Measurements from ENCODE around the gene PA2G4.

The PA2G4 gene

GRCh38 chr12:56150563-56150962 is 46.2 kb downstream of the PA2G4 start:
- TF ChIP-seq GATA3 (IDR thresholded peaks at IDR 0.05; ENCODE audit: low read depth, low read length), result no peak
- TF ChIP-seq GATA2 (IDR thresholded peaks at IDR 0.05; ENCODE audit: low read depth, low read length), result no peak

GRCh38 chr12:56151672-56152131 is 47.3 kb downstream of the PA2G4 start:
- TF ChIP-seq GATA2 (IDR thresholded peaks at IDR 0.05; ENCODE audit: low read depth, low read length) (no peak), GATA3 (IDR thresholded peaks at IDR 0.05; ENCODE audit: low read depth, low read length) (no peak)

- TF ChIP-seq GATA2 (IDR thresholded peaks at IDR 0.05; ENCODE audit: low read depth, low read length) (no peak), GATA3 (IDR thresholded peaks at IDR 0.05; ENCODE audit: low read depth, low read length) (no peak)
Measured at GRCh38 chr12:56152132-56152755, 47.9 kb downstream of the PA2G4 start, which contains the start of gene MYL6B. Gene MYL6B, plus strand, starts transcription at chr12:56152587. Its CDS starts 1,332 bp downstream, at chr12:56153919.

- TF ChIP-seq GATA3 (IDR thresholded peaks at IDR 0.05; ENCODE audit: low read depth, low read length), result no peak
- TF ChIP-seq GATA2 (IDR thresholded peaks at IDR 0.05; ENCODE audit: low read depth, low read length), result no peak
Measured at GRCh38 chr12:56152756-56153677, 48.7 kb downstream of the PA2G4 start.

GRCh38 chr12:56153678-56154065 is 49.3 kb downstream of the PA2G4 start:
- TF ChIP-seq GATA2 (IDR thresholded peaks at IDR 0.05; ENCODE audit: low read depth, low read length) (no peak), GATA3 (IDR thresholded peaks at IDR 0.05; ENCODE audit: low read depth, low read length) (no peak)

- no peak for TF ChIP-seq GATA2 (IDR thresholded peaks at IDR 0.05; ENCODE audit: low read depth, low read length)
- TF ChIP-seq GATA3 (IDR thresholded peaks at IDR 0.05; ENCODE audit: low read depth, low read length), result no peak
Measured at GRCh38 chr12:56154246-56154771, 50.0 kb downstream of the PA2G4 start.

GRCh38 chr12:56154818-56155217 is 50.5 kb downstream of the PA2G4 start:
- no peak for TF ChIP-seq GATA3 (IDR thresholded peaks at IDR 0.05; ENCODE audit: low read depth, low read length)
- TF ChIP-seq GATA2 (IDR thresholded peaks at IDR 0.05; ENCODE audit: low read depth, low read length), result no peak

GRCh38 chr12:56155256-56155845 is 51.0 kb downstream of the PA2G4 start:
- TF ChIP-seq GATA2 (IDR thresholded peaks at IDR 0.05; ENCODE audit: low read depth, low read length), result no peak
- no peak for TF ChIP-seq GATA3 (IDR thresholded peaks at IDR 0.05; ENCODE audit: low read depth, low read length)

- TF ChIP-seq GATA3 (IDR thresholded peaks at IDR 0.05; ENCODE audit: low read depth, low read length) (no peak), GATA2 (IDR thresholded peaks at IDR 0.05; ENCODE audit: low read depth, low read length) (no peak)
Measured at GRCh38 chr12:56157201-56158028, 53.1 kb downstream of the PA2G4 start.

- TF ChIP-seq GATA3 (IDR thresholded peaks at IDR 0.05; ENCODE audit: low read depth, low read length), result no peak
- 0 out of 2 replicates have a peak, but pooled peaks have one; percentile 18 for TF ChIP-seq GATA2 (IDR thresholded peaks at IDR 0.05; ENCODE audit: low read depth, low read length)
Measured at GRCh38 chr12:56158029-56158925, 53.9 kb downstream of the PA2G4 start, which contains the start of gene MYL6. Gene MYL6, plus strand, starts transcription at chr12:56158359. Its CDS starts 43 bp downstream, at chr12:56158402.

GRCh38 chr12:56158926-56159461 is 54.6 kb downstream of the PA2G4 start:
- TF ChIP-seq GATA3 (IDR thresholded peaks at IDR 0.05; ENCODE audit: low read depth, low read length), result no peak
- TF ChIP-seq GATA2 (IDR thresholded peaks at IDR 0.05; ENCODE audit: low read depth, low read length), result no peak

Measured in SH-SY5Y (cell line).